OCI-LY3 (cell line): ENCODE results near the gene SETDB1.

ENCODE experiments used
- H2AFZ ChIP-seq: fragments of 200-600, 300-600 bp; shearing (Covaris generic); 2 replicates; pipeline ENCODE4 v1.6.0; 2014; ENCODE audit warnings: antibody characterized with exemption, low read depth, low read length
- H3K27ac ChIP-seq: fragments of 200-600, 300-600 bp; sonication (generic); 2 replicates; pipeline ENCODE4 v1.5.1; 2014; ENCODE audit warnings: mild to moderate bottlenecking, low read length, moderate library complexity, mixed read lengths
- H3K27me3 ChIP-seq: fragments of 200-600, 300-600 bp; sonication (generic); 2 replicates; pipeline ENCODE4 v1.6.1; 2014; ENCODE audit warnings: low read depth, low read length, mixed read lengths
- H3K36me3 ChIP-seq: fragments of 200-600, 300-600 bp; sonication (generic); replicated peaks from 2 replicates; pipeline ENCODE3; 2014; ENCODE audit warnings: low read depth, low read length, mixed read lengths
- H3K4me1 ChIP-seq: fragments of 300-600, 200-600 bp; sonication (generic); 2 replicates; pipeline ENCODE4 v1.6.1; 2014; ENCODE audit warnings: low read length, mixed read lengths
- H3K4me2 ChIP-seq: fragments of 200-600, 300-600 bp; sonication (generic); 2 replicates; pipeline ENCODE4 v1.6.1; 2014; ENCODE audit warnings: low read length, mixed read lengths
- H3K4me3 ChIP-seq: fragments of 300-600, 200-600 bp; sonication (generic); 2 replicates; pipeline ENCODE4 v1.5.1; 2014; ENCODE audit warnings: antibody characterized with exemption, mild to moderate bottlenecking, low read length, moderate library complexity
- H3K79me2 ChIP-seq: fragments of 300-600, 200-600 bp; shearing (Covaris generic); 2 replicates; pipeline ENCODE4 v1.6.1; 2014; ENCODE audit warnings: mild to moderate bottlenecking, low read length, mixed read lengths
- H3K9ac ChIP-seq: fragments of 300-600, 200-600 bp; shearing (Covaris generic); 2 replicates; pipeline ENCODE4 v1.6.0; 2014; ENCODE audit warnings: mild to moderate bottlenecking, low read length, moderate library complexity
- H3K9me3 ChIP-seq: fragments of 200-600, 300-600 bp; shearing (Covaris generic); 2 replicates; pipeline ENCODE4 v1.6.1; 2014; ENCODE audit warnings: low read length, mixed read lengths; ENCODE audit not compliant: insufficient read depth
- H4K20me1 ChIP-seq: fragments of 200-600, 300-600 bp; sonication (generic); 2 replicates; pipeline ENCODE4 v1.6.1; 2016; ENCODE audit warnings: low read length, mixed read lengths; ENCODE audit not compliant: insufficient read depth
- CTCF ChIP-seq: fragments of 200-600, 300-600 bp; sonication (generic); IDR thresholded peaks from 2 replicates; pipeline ENCODE4 v1.5.1; 2014; ENCODE audit warnings: antibody characterized with exemption, low read length, low read depth
- EZH2phosphoT487 ChIP-seq: fragments of 200-600 bp; shearing (Covaris generic); IDR thresholded peaks from 2 replicates; pipeline ENCODE4 v1.6.1; 2018; ENCODE audit warnings: antibody characterized with exemption, mixed run types, low read depth

The SETDB1 gene

GRCh38 chr1:151000408-151000807 lies 74.2 kb downstream of the SETDB1 start:
- Histone ChIP-seq H3K9me3 (no peaks in the 10 kb centered on the region), H2AFZ (no peak overlapping the region), H3K9ac (no peak overlapping the region), H3K79me2 (no peaks in the 10 kb centered on the region), H4K20me1 (no peaks in the 10 kb centered on the region), H3K36me3 (no peaks in the 10 kb centered on the region), H3K4me3 (no peak overlapping the region), H3K27me3 (no peaks in the 10 kb centered on the region), H3K4me1 (0 out of 2 replicates have a peak, but pooled peaks cover 3% of the 10 kb centered on the region), H3K27ac (no peak overlapping the region), H3K4me2 (no peak overlapping the region)
- TF ChIP-seq EZH2phosphoT487 (no peak), CTCF (no peak)

DNA sequence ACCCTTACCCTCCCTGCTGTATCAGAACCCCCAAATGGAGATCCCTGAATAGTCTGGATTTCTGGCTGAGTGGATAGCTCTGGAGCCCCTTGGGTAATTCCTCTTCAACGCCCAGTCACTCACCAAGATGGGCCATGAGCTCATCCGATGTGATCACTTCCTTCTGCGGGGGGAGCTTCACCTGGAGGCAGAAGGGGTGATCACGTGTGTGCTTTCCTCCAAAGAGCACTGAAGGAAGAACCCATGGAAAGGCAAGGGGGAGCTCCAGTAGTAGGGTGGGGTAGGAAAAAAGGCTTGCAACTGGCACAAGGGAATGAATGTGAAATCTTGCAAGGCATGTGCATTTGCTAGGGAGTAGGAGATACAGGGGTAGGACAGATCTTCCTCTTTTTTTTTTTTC lies 75.4 kb downstream of the SETDB1 start:
- TF ChIP-seq CTCF (no peak), EZH2phosphoT487 (no peak)
- Histone ChIP-seq H3K27me3 (no peaks in the 10 kb centered on the region), H3K4me3 (no peak overlapping the region), H3K79me2 (no peaks in the 10 kb centered on the region), H3K4me1 (peaks cover 11% of the 10 kb centered on the region; the same call in 1 of the 2 replicates), H4K20me1 (no peaks in the 10 kb centered on the region), H3K36me3 (no peaks in the 10 kb centered on the region), H3K27ac (no peak overlapping the region), H2AFZ (no peak overlapping the region), H3K9me3 (no peaks in the 10 kb centered on the region), H3K4me2 (no peak overlapping the region), H3K9ac (no peak overlapping the region)

GRCh38 chr1:151002051-151002450 lies 75.9 kb downstream of the SETDB1 start:
- H3K27ac ChIP-seq = no peak overlapping the region
- H3K9me3 ChIP-seq = no peaks in the 10 kb centered on the region
- peaks cover 15% of the 10 kb centered on the region for H3K4me1 ChIP-seq
- TF ChIP-seq EZH2phosphoT487 (no peak), CTCF (no peak)
- no peaks in the 10 kb centered on the region for H3K27me3 ChIP-seq
- H3K4me2 ChIP-seq = no peak overlapping the region
- H4K20me1 ChIP-seq = no peaks in the 10 kb centered on the region
- H3K79me2 ChIP-seq = no peaks in the 10 kb centered on the region
- no peak overlapping the region for H3K4me3 ChIP-seq
- H3K36me3 ChIP-seq = no peaks in the 10 kb centered on the region
- H3K9ac ChIP-seq = no peak overlapping the region
- no peak overlapping the region for H2AFZ ChIP-seq

- Histone ChIP-seq H3K36me3 (no peaks in the 10 kb centered on the region), H3K9ac (no peak overlapping the region), H3K4me2 (no peak overlapping the region), H3K27ac (no peak overlapping the region), H3K4me1 (peaks cover 19% of the 10 kb centered on the region), H3K27me3 (no peaks in the 10 kb centered on the region), H3K79me2 (no peaks in the 10 kb centered on the region), H3K4me3 (no peak overlapping the region), H3K9me3 (no peaks in the 10 kb centered on the region), H2AFZ (no peak overlapping the region), H4K20me1 (no peaks in the 10 kb centered on the region)
- TF ChIP-seq CTCF (no peak), EZH2phosphoT487 (no peak)
Measured at GRCh38 chr1:151002611-151003010, 76.4 kb downstream of the SETDB1 start.
